Osteoblast (primary cell): ENCODE measurements around the gene PIGL. TPM values are rescaled to one million over a fixed set of nuclear protein-coding genes. Genes with fewer than 3 reads are reported as not detected.
"Not testable (repeated sequence)": the region's sequence is repeated elsewhere in the genome, so short reads cannot be mapped to it uniquely, and the experiment has no call there.

Experiments used
- DNase-seq: peaks from one replicate; pipeline ENCODE4 v3.0.0; 2011; ENCODE audit warnings: low spot score, mixed read lengths; ENCODE audit not compliant: insufficient read length; ENCODE audit errors: missing footprints
- H2AFZ ChIP-seq: 2 replicates; pipeline ENCODE4 v1.6.0; 2011; ENCODE audit warnings: mild to moderate bottlenecking, low read length
- H3K27ac ChIP-seq: 2 replicates; pipeline ENCODE4 v1.5.1; 2011; ENCODE audit warnings: mild to moderate bottlenecking, low read depth, low read length, moderate library complexity
- H3K27me3 ChIP-seq: 2 replicates; pipeline ENCODE4 v1.6.0; 2012; ENCODE audit warnings: mild to moderate bottlenecking, control low read depth, inconsistent platforms, low read length, moderate library complexity; ENCODE audit not compliant: insufficient read depth
- H3K36me3 ChIP-seq: 2 replicates; pipeline ENCODE4 v1.5.1; 2011; ENCODE audit warnings: mild to moderate bottlenecking, low read length, control low read depth, moderate library complexity; ENCODE audit not compliant: insufficient read depth
- H3K4me1 ChIP-seq: 2 replicates; pipeline ENCODE4 v1.5.1; 2011; ENCODE audit warnings: mild to moderate bottlenecking, low read length, control low read depth, moderate library complexity; ENCODE audit not compliant: insufficient read depth
- H3K4me2 ChIP-seq: 2 replicates; pipeline ENCODE4 v1.6.0; 2011; ENCODE audit warnings: mild to moderate bottlenecking, low read length; ENCODE audit not compliant: insufficient read depth
- H3K4me3 ChIP-seq: fragments of 200-600 bp; sonication (generic); 3 replicates; pipeline ENCODE4 v1.5.1; 2012; ENCODE audit warnings: mild to moderate bottlenecking, low read length, inconsistent platforms; ENCODE audit not compliant: insufficient read depth
- H3K79me2 ChIP-seq: 2 replicates; pipeline ENCODE4 v1.6.0; 2012; ENCODE audit warnings: mild to moderate bottlenecking, low read length, control low read depth, inconsistent platforms; ENCODE audit not compliant: insufficient read depth
- H3K9me3 ChIP-seq: 2 replicates; pipeline ENCODE4 v1.5.1; 2011; ENCODE audit warnings: low read depth, low read length, control low read depth
- H4K20me1 ChIP-seq: 2 replicates; pipeline ENCODE4 v1.6.0; 2012; ENCODE audit warnings: mild to moderate bottlenecking, low read length, control low read depth; ENCODE audit not compliant: insufficient read depth
- total RNA-seq: library from RNA; depleted of rRNA; stranded (reverse); fragments of >200 nt; gene quantifications from 2 replicates; pipeline ENCODE4 v1.2.3, GENCODE V29; 2012
- TF ChIP-seq, protein P1 (sequence below): IDR thresholded peaks from 2 replicates; pipeline ENCODE4 v1.5.1; 2011; ENCODE audit warnings: mild to moderate bottlenecking, low read depth, low read length, moderate library complexity; ENCODE audit errors: extremely low read depth

PIGL gene
- total RNA-seq, 1 donor, result 23.5 TPM

DNA sequence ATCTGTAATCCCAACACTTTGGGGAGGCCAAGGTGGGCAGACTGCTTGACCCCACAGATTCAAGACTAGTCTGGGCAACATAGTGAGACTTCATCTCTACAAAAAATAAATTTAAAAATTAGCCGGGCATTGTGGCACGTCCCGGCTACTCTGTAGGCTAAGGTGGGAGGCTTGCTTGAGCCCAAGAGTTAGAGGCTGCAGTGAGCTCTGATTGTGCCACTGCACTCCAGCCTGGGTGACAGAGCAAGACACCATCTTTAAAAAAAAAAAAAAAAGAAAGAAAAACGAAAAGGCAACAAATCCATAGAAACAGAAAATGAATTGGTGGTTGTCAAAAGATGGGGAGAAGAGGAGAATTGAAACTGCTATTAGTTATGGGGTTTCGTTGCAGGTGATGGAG lies 29.4 kb upstream of the PIGL start:
- H3K4me2 ChIP-seq, result no peak overlapping the region
- TF ChIP-seq, protein P1, sequence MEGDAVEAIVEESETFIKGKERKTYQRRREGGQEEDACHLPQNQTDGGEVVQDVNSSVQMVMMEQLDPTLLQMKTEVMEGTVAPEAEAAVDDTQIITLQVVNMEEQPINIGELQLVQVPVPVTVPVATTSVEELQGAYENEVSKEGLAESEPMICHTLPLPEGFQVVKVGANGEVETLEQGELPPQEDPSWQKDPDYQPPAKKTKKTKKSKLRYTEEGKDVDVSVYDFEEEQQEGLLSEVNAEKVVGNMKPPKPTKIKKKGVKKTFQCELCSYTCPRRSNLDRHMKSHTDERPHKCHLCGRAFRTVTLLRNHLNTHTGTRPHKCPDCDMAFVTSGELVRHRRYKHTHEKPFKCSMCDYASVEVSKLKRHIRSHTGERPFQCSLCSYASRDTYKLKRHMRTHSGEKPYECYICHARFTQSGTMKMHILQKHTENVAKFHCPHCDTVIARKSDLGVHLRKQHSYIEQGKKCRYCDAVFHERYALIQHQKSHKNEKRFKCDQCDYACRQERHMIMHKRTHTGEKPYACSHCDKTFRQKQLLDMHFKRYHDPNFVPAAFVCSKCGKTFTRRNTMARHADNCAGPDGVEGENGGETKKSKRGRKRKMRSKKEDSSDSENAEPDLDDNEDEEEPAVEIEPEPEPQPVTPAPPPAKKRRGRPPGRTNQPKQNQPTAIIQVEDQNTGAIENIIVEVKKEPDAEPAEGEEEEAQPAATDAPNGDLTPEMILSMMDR, result no peak
- no peak for DNase-seq
- no peak overlapping the region for H3K4me3 ChIP-seq
- H4K20me1 ChIP-seq, result peaks cover 16% of the 10 kb centered on the region
- H3K27ac ChIP-seq, result no peak overlapping the region
- peaks cover 32% of the 10 kb centered on the region for H3K36me3 ChIP-seq
- no peaks in the 10 kb centered on the region for H3K27me3 ChIP-seq
- no peaks in the 10 kb centered on the region for H3K4me1 ChIP-seq
- H3K79me2 ChIP-seq, result peaks cover 94% of the 10 kb centered on the region
- H3K9me3 ChIP-seq, result no peaks in the 10 kb centered on the region
- H2AFZ ChIP-seq, result no peak overlapping the region

DNA sequence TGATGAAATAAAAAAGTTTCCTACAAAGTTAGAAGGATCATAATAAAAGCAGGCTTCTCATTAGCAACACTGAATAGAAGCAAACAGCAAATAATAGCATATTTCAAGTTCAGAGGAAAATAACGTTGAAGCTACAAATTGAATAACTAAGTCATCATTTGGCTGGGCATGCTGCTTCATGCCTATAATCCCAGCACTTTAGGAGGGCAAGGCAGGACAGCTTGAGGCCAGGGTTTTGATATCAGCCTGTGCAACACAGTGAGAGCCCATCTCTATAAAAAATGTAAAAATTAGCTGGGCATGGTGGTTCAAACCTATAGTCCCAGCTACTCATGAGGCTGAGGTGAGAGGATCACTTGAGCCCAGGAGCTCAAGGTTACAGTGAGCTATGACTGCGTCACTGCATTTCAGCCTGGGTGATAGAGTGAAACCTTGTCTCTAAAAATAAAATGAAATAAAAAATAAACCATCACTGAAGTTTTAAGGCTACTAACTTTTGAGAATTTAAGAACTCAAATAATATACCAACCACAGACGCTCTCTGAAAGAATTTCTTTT lies 27.1 kb upstream of the PIGL start:
- Histone ChIP-seq H3K4me1 (no peaks in the 10 kb centered on the region), H3K79me2 (peaks cover 90% of the 10 kb centered on the region), H3K9me3 (no peaks in the 10 kb centered on the region), H3K36me3 (peaks cover 35% of the 10 kb centered on the region), H3K27ac (peak overlapping the region; percentile 1), H2AFZ (no peak overlapping the region), H4K20me1 (peaks cover 9% of the 10 kb centered on the region), H3K27me3 (no peaks in the 10 kb centered on the region), H3K4me2 (no peak overlapping the region), H3K4me3 (no peak overlapping the region)
- DNase-seq, result no peak
- TF ChIP-seq, protein P1, result no peak

DNA sequence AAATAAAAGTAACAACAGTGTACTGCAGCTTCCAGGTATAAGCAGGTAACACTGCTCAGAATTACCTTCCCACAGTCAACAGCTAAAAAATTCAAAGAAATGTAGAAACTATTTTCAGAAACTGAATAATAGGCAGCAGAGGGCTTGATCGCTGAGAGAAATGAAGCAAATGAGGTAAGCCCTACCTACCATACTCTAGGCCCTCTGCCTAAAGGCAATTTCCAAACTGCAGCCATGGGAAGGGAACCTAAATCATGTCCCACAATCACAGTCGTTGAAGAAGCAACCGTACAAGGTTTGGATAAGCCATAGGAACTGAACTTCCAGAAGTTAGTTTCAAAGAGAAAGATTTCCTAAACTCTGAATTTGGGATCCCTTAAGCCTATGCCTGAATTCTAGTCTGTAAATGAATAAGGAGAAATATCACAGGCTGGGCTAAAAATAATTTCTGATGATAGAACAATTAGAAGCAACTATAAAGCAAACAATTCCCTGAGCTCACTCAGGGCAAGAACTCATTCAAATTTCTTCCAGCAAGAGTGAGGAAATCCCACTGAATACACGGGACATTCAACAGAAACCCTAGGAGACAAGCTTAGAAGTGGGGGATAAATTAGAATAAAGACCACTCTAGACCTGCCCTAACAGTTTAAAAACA lies 26.2 kb upstream of the PIGL start:
- no peaks in the 10 kb centered on the region for H3K9me3 ChIP-seq
- no peak overlapping the region for H3K27ac ChIP-seq
- DNase-seq, result no peak
- peaks cover 31% of the 10 kb centered on the region for H3K36me3 ChIP-seq
- H2AFZ ChIP-seq, result no peak overlapping the region
- H3K79me2 ChIP-seq, result peaks cover 91% of the 10 kb centered on the region
- H3K4me1 ChIP-seq, result no peaks in the 10 kb centered on the region
- no peaks in the 10 kb centered on the region for H3K27me3 ChIP-seq
- H3K4me3 ChIP-seq, result no peak overlapping the region
- H3K4me2 ChIP-seq, result no peak overlapping the region
- TF ChIP-seq, protein P1, result no peak
- H4K20me1 ChIP-seq, result peaks cover 9% of the 10 kb centered on the region

DNA sequence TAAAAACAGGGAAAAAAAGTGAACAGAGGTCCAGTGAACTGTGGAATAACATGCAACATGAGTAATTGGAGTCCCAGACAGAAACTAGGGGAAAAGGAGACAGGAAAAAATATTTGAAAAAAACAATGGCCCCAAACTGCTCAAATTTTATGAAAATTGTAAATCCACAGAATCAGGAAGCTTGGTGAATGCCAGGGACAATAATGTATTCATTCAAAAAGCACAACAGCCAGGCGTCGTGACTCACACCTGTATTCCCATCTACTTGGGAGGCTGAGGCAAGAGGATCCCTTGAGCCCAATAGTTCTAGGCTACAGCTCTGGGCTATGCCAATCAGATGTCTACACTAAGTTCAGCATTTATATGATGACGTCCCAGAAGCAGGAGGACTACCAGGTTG lies 25.4 kb upstream of the PIGL start:
- Histone ChIP-seq H4K20me1 (peaks cover 9% of the 10 kb centered on the region), H3K27ac (no peak overlapping the region), H3K4me1 (no peaks in the 10 kb centered on the region), H3K4me3 (no peak overlapping the region), H3K79me2 (peaks cover 89% of the 10 kb centered on the region), H3K9me3 (no peaks in the 10 kb centered on the region), H3K4me2 (no peak overlapping the region), H3K36me3 (peaks cover 26% of the 10 kb centered on the region), H3K27me3 (no peaks in the 10 kb centered on the region), H2AFZ (no peak overlapping the region)
- peak; percentile 8 for DNase-seq
- TF ChIP-seq, protein P1, result no peak

DNA sequence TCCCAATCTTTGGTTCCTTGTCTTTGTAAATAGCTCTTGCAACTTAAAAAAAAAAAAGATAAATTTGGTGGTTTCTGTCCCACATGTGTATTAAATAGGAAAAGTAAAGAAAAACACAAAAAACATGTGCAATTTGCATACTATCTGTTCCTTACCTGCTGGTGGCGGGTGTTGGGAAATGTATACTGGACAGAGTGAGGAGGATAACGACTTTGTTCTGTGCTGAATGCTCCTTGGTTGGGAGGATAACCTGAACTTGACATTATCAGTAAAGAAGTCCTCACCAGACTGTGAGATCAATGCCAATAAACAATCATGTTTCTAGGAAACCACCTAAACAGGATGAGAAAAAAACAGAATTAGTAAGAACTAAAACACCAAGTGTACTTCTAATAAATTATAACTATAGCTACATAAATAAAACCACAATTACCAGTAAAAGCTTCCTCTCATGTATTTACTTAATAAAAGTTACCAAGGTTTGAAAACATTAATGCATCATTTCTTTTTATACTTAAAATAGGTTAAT lies 22.6 kb upstream of the PIGL start:
- H3K27ac ChIP-seq, H3K4me2 ChIP-seq, H2AFZ ChIP-seq, DNase-seq, H3K4me3 ChIP-seq, H3K4me1 ChIP-seq, H3K27me3 ChIP-seq, H3K9me3 ChIP-seq: not testable (repeated sequence)
- H4K20me1 ChIP-seq, result peaks cover 13% of the 10 kb centered on the region
- peaks cover 33% of the 10 kb centered on the region for H3K36me3 ChIP-seq
- peaks cover 87% of the 10 kb centered on the region for H3K79me2 ChIP-seq
